GM12891 (cell line): ENCODE results near the gene TULP1.

Experiments
- PAX5 ChIP-seq: IDR thresholded peaks from 2 replicates; pipeline ENCODE4 v1.6.1; 2011; ENCODE audit warnings: low read length, moderate library complexity, mild to moderate bottlenecking; ENCODE audit not compliant: insufficient read depth, severe bottlenecking
- POLR2A ChIP-seq: IDR thresholded peaks from 2 replicates; pipeline ENCODE4 v1.6.1; 2011; ENCODE audit warnings: low read depth, low read length, control low read depth
- POLR2AphosphoS5 ChIP-seq: IDR thresholded peaks from 2 replicates; pipeline ENCODE4 v1.6.1; 2011; ENCODE audit warnings: low read depth, low read length, control low read depth
- POU2F2 ChIP-seq: IDR thresholded peaks from 2 replicates; pipeline ENCODE4 v1.6.1; 2011; ENCODE audit warnings: low read depth, mild to moderate bottlenecking, control low read depth, low read length, moderate library complexity
- TAF1 ChIP-seq: IDR thresholded peaks from 2 replicates; pipeline ENCODE4 v1.6.1; 2011; ENCODE audit warnings: low read depth, low read length, control low read depth

DNA sequence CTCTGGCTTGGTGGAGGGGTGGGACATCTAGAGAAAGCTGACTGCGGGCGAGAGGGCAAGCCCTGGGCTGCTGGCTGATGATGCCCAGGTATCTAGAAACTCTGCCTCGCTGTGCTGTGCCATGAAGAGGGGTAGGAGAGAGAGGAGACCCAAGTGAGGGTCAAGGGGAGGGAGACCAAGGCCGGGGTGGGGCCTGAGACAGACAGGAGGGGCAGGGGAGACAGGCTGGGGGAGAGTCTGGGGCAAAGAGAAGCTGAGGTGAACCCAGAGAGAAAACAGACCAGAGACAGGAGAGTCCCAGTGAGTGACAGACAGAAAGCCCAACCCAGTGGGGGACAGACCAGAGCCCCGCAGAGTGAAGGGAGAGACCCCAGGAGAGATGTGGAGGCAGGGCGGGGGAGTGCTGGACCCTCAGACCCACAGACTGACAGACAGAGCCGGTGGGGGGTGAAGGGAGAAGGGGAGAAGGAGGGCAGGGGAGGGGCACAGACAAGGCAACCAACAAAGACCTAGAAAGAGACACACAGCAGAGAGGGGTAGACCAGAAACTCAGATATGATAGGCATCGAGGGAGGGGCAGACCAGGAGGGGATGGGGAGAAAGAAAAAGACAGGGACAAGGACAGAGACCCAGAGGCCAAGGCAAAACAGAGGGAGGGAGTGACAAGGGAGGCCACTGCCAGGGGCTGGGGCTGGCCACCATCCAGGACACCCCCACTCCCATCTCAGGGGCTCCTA lies 21.7 kb downstream of the TULP1 start:
- no peak for TF ChIP-seq POLR2AphosphoS5
- no peak for TF ChIP-seq POU2F2
- TF ChIP-seq TAF1, result no peak
- no peak for TF ChIP-seq POLR2A
- TF ChIP-seq PAX5, result no peak
